GM21367 (cell line): ENCODE data around the gene ZMYND10.
A peak's percentile ranks its signal among the peaks of the same experiment; 100 is the strongest.

ENCODE experiments used
- ATAC-seq: cut with Tn5 transposase; IDR thresholded peaks from one replicate; pipeline ENCODE4 v1.9.1; 2021; ENCODE audit not compliant: unreplicated experiment

The ZMYND10 gene

GRCh38 chr3:50371133-50371685 is 25.7 kb upstream of the ZMYND10 start:
- no peak for ATAC-seq

GRCh38 chr3:50370594-50370993 is 25.1 kb upstream of the ZMYND10 start:
- ATAC-seq, result no peak

GRCh38 chr3:50369012-50369670 is 23.6 kb upstream of the ZMYND10 start:
- no peak for ATAC-seq

GRCh38 chr3:50365842-50366220 is 20.3 kb upstream of the ZMYND10 start:
- no peak for ATAC-seq

- peak; percentile 85 for ATAC-seq
Observed at GRCh38 chr3:50365080-50365841, 19.7 kb upstream of the ZMYND10 start.

- ATAC-seq, result no peak
Observed at GRCh38 chr3:50364573-50365079, 19.1 kb upstream of the ZMYND10 start.

GRCh38 chr3:50359760-50360110 is 14.2 kb upstream of the ZMYND10 start:
- ATAC-seq, result no peak

- ATAC-seq, result peak; percentile 98
Observed at GRCh38 chr3:50358911-50359759, 13.6 kb upstream of the ZMYND10 start, which contains the start of gene TMEM115. Gene TMEM115 (minus strand): TSS chr3:50359521. CDS start chr3:50359063, 458 bp downstream.

- ATAC-seq, result no peak
Observed at GRCh38 chr3:50358355-50358910, 12.9 kb upstream of the ZMYND10 start.

- ATAC-seq, result no peak
Observed at GRCh38 chr3:50357481-50357880, 11.9 kb upstream of the ZMYND10 start.

GRCh38 chr3:50356553-50356952 is 11.0 kb upstream of the ZMYND10 start:
- no peak for ATAC-seq

- ATAC-seq, result no peak
Observed at GRCh38 chr3:50355829-50356552, 10.5 kb upstream of the ZMYND10 start.

GRCh38 chr3:50354850-50355249 is 9.3 kb upstream of the ZMYND10 start:
- no peak for ATAC-seq

GRCh38 chr3:50354186-50354764 is 8.7 kb upstream of the ZMYND10 start:
- ATAC-seq, result no peak

- ATAC-seq, result no peak
Observed at GRCh38 chr3:50353245-50354004, 7.9 kb upstream of the ZMYND10 start.

- no peak for ATAC-seq
Observed at GRCh38 chr3:50352781-50353180, 7.2 kb upstream of the ZMYND10 start.

GRCh38 chr3:50351323-50351697 is 5.8 kb upstream of the ZMYND10 start:
- ATAC-seq, result no peak

- ATAC-seq, result peak; percentile 57
Observed at GRCh38 chr3:50350527-50351322, 5.2 kb upstream of the ZMYND10 start, which contains the start of the genes CYB561D2 and NPRL2. Gene CYB561D2 (plus strand): TSS chr3:50350862. CDS start chr3:50351434, 572 bp downstream. Gene NPRL2 (minus strand): TSS chr3:50350775. CDS start chr3:50350652, 123 bp downstream.
